NCI-H1930 (cell line): ENCODE results near the gene CCDC117.

ENCODE experiments used
- DNase-seq, 2 experiments: peaks; one replicate each; lab custom pipeline; 2025; lab: John Stamatoyannopoulos, UW

CCDC117 gene

DNA sequence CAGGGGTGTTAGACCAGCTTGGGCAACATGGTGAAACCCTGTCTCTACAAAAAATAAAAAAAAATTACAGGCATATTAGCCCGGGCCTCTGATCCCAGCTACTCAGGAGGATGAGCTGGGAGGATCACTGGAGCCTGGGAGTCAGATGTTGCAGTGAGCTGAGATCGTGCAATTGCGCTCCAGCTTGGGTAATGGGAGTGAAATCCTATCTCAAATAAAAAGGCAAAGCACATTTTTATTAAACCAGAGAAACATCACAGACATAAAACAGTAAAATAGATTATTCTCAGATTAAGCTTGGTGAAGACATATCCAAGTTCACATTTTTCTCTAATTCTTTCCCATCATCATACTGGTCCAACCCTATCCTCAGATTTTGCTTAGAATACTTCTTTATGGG, 57.9 kb downstream of the CCDC117 start:
- no peak for DNase-seq

DNA sequence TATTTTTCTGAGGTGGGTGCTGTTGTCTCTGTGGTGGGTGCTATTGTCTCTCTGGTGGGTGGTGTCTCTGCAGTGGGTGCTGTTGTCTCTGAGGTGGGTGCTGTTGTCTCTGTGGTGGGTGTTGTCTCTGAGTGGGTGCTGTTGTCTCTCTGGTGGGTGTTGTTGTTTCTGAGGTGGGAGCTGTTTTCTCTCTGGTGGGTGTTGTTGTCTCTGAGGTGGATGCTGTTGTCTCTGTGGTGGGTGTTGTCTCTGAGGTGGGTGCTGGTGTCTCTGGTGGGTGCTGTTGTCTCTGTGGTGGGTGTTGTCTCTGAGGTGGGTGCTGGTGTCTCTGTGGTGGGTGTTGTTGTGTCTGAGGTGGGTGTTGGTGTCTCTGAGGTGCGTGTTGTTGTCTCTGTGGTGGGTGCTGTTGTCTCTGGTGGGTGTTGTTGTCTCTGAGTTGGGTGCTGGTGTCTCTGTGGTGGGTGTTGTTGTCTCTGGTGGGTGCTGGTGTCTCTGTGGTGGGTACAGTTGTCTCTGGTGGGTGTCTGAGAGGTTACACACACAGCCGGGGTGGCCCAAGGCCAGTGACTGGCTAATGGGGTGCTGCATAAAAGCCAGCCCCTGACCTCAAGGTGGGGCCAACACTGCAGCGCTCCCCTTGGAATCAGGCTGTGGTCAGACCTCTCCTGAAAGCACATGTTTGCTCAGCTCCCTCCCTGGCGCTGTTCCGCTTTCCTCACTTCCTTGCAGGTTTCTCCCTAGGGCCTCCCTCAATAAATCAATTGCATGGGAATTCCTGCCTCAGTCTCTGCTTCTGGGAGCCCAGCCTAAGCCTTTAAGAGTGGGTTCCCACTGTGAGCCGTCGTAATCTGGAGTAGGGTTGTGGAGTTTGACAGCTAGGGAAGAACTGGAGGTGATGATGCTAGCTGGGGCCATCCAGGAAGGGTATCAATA, 58.9 kb downstream of the CCDC117 start:
- DNase-seq = no peak

DNA sequence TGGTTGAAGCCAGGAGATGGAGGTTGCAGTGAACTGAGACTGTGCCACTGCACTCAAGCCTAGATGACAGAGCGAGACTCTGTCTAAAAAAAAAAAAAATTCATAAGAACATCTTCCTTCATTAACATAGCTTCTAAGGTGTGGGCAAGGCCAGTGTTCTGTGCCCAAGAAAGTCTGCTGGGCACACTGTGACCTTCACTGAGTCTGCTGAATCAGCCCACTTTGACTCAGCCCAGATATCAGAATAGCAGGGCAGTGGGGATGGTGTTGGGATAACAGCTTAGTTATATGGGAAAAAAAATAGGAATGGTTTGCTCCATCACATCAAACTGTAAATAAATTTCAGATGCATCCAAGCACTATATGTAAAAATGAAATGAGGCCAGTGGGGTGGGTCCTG, 60.2 kb downstream of the CCDC117 start:
- DNase-seq = no peak

DNA sequence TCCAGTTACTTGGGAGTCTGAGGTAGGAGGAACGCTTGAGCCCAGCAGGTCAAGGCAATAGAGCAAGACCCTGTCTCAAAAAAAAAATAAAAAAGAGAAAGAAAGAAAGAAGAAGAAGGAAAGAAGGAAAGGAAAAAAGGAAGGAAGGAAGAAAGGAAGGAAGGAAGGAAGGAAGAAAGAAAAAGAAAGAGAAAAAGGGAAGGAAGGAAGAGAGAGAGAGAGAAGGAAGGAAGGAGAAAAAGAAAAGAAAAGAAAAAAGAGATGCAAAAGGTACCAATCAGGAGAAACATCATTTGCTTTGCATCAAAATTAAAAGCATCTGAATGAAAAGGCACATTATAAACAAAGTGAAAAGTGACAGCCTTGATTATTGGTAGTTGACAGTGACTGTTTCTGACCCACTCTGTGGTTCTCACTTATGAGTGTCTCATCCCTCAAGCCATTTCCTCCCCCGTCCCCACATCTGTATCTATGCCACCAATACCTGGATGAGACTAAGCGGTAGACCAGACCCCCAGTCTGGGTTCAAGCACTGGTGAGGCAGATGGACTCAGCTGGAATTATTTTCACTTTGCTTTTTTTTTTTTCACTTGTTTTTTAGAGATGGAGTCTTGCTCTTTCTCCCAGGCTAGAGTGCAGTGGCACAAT, 60.9 kb downstream of the CCDC117 start:
- DNase-seq = no peak

DNA sequence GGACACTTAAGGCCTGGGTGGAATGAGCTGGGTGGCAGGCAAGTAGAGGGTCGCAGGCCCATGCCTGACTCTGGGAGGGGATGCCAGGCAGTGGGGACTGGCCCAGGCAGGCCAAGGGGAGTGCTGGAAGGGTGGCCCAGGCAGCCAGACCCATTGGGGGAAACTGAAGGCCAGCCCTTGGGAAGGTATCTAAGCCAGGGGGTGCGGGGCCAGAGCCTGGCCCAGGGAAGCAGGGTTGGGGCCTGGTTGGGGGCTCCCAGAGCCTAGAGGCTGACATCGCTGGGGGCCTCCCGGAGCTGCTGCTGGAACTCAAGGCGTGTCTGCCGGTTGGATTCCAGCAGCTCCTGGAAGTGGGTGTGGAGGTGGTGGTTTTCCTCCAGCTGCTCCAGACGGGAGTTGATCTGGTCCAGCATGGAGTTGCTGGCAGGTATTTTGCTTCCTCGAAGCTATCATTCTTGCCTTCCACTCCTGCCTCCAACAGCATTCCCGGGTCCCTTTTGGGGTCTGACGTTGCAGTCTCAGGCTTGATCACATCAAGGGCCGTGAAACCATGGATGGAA, 63.2 kb downstream of the CCDC117 start:
- DNase-seq = no peak

DNA sequence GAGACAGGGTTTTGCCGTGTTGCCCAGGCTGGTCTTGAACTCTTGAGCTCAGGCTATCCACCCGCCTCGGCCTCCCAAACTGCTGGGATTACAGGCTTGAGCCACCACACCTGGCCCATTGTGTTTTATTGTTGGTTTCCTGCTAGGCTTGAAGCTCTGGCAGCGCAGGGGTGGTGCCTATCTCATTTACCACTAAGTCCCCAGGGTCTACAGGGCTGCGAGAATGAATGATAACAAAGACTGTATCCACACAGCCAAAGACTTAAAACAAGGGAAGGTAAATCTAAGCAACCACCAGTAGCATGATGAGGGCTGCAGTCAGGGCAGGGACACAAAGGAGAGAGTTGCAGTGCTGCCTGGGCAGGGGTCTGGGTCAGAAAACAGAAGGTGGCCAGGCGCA, 65.1 kb downstream of the CCDC117 start:
- no peak for DNase-seq
